PC-3 (cell line): ENCODE results near the gene CDC5L. TPM values are rescaled to one million over a fixed set of nuclear protein-coding genes. Genes with fewer than 3 reads are reported as not detected.

Experiments
- ATAC-seq: fragments of 200-7000 bp; cut with Tn5 transposase; 2 replicates; pipeline ENCODE4 v1.9.1; 2020; ENCODE audit warnings: mild to moderate bottlenecking, moderate library complexity
- BruUV-seq: library from RNA; stranded (reverse); fragments of 400-500 nt; replicated peaks from 2 replicates; lab custom pipeline; 2021; lab: Mats Ljungman, UMichigan
- CTCF ChIA-PET: fragments of 300-600 bp; sonication (Branson Sonifier 250); formaldehyde crosslinking; loops from one replicate; lab custom pipeline; 2022; ENCODE audit warnings: antibody characterized with exemption; lab: Charles Lee
- POLR2A ChIA-PET: fragments of 300-600 bp; sonication (Branson Sonifier 250); formaldehyde crosslinking; loops from one replicate; lab custom pipeline; 2022; ENCODE audit warnings: antibody characterized with exemption; ENCODE audit not compliant: unreplicated experiment; lab: Charles Lee
- DNase-seq: peaks from one replicate; pipeline ENCODE4 v3.0.0-alpha.2; 2015
- H2AFZ ChIP-seq: fragments of 300-600 bp; sonication (generic); 2 replicates; pipeline ENCODE4 v1.6.0; 2016; ENCODE audit warnings: antibody characterized with exemption, low read length
- H3F3A ChIP-seq: fragments of 300-600 bp; sonication (generic); one replicate; pipeline ENCODE4 v1.6.0; 2017; ENCODE audit warnings: antibody characterized with exemption, low read length, control low read depth, mild to moderate bottlenecking; ENCODE audit not compliant: unreplicated experiment
- H3K27ac ChIP-seq: fragments of 300-600 bp; sonication (generic); 2 replicates; pipeline ENCODE4 v1.5.1; 2016; ENCODE audit warnings: mild to moderate bottlenecking, low read length
- H3K27me3 ChIP-seq: fragments of 300-600 bp; sonication (generic); 2 replicates; pipeline ENCODE4 v1.6.1; 2016; ENCODE audit warnings: low read length, mixed read lengths
- H3K36me3 ChIP-seq: fragments of 300-600 bp; sonication (generic); 2 replicates; pipeline ENCODE4 v1.6.1; 2016; ENCODE audit warnings: low read depth, mixed run types, low read length, mixed read lengths
- H3K4me1 ChIP-seq: fragments of 300-600 bp; sonication (generic); 2 replicates; pipeline ENCODE4 v1.5.1; 2016; ENCODE audit warnings: low read length; ENCODE audit not compliant: insufficient read depth
- H3K4me2 ChIP-seq: fragments of 300-600 bp; sonication (generic); 2 replicates; pipeline ENCODE4 v1.6.0; 2016; ENCODE audit warnings: low read length
- H3K4me3 ChIP-seq: fragments of 300-600 bp; sonication (generic); 2 replicates; pipeline ENCODE4 v1.5.1; 2016; ENCODE audit warnings: mild to moderate bottlenecking, low read length, mixed read lengths
- H3K79me2 ChIP-seq: fragments of 300-600 bp; sonication (generic); 2 replicates; pipeline ENCODE4 v1.6.1; 2017; ENCODE audit warnings: low read length, mixed read lengths
- H3K9ac ChIP-seq: fragments of 300-600 bp; sonication (generic); 2 replicates; pipeline ENCODE4 v1.6.0; 2016; ENCODE audit warnings: mild to moderate bottlenecking, low read length
- H3K9me2 ChIP-seq: fragments of 300-600 bp; sonication (generic); replicated peaks from 2 replicates; pipeline ENCODE4 v1.6.1; 2016; ENCODE audit warnings: mixed run types, low read length, mixed read lengths
- H3K9me3 ChIP-seq: fragments of 300-600 bp; sonication (generic); 2 replicates; pipeline ENCODE4 v1.6.1; 2016; ENCODE audit warnings: low read length, mixed read lengths
- H4K20me1 ChIP-seq: fragments of 300-600 bp; sonication (generic); 2 replicates; pipeline ENCODE4 v1.6.1; 2016; ENCODE audit warnings: low read length, mixed read lengths
- CTCF ChIP-seq: fragments of 300-600 bp; sonication (generic); conservative IDR thresholded peaks from 2 replicates; pipeline ENCODE4 v1.5.1; 2017; ENCODE audit warnings: antibody characterized with exemption, low read depth, mild to moderate bottlenecking, low read length
- EZH2 ChIP-seq: fragments of 300-600 bp; sonication (generic); IDR thresholded peaks from one replicate; pipeline ENCODE4 v1.6.1; 2017; ENCODE audit warnings: antibody characterized with exemption, mild to moderate bottlenecking, low read length; ENCODE audit not compliant: unreplicated experiment
- EZH2phosphoT487 ChIP-seq: fragments of 300-600 bp; sonication (generic); IDR thresholded peaks from 2 replicates; pipeline ENCODE4 v1.6.1; 2018; ENCODE audit warnings: mild to moderate bottlenecking, antibody characterized with exemption, low read length, borderline replicate concordance
- intact Hi-C: fragments of 100-400 bp; cut with micrococcal nuclease; formaldehyde crosslinking; loops from 2 replicates; pipeline ENCODE4 v1.9.0; 2023
- total RNA-seq: library from RNA; depleted of rRNA; stranded (reverse); fragments of >200 nt; gene quantifications from 2 replicates; pipeline ENCODE4 v1.2.3, GENCODE V29; 2014

Gene CDC5L
- total RNA-seq, 1 experiment from 2014 or later, result 23.0 TPM

DNA sequence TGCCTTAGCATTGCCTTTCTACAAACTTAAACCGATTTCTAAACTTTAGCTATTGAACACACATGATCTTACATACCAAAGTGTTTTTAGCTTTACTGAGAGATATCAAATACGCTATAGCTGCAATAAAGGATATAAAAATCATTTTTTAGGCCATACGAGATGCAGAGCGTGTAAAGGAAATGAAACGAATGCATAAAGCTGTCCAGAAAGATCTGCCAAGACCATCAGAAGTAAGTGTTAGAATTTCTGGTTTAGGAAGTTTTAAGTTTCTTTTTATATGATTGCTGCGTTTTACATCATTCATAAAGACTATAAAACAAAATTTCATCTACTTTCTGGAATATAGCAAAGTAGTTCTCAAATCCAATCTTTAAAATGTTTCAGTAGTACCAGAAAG is 38.4 kb downstream of the CDC5L start:
- H3K4me1 ChIP-seq, result no peaks in the 10 kb centered on the region
- H3K79me2 ChIP-seq, result no peaks in the 10 kb centered on the region
- no peak overlapping the region for H2AFZ ChIP-seq
- no peak overlapping the region for H3K4me2 ChIP-seq
- no peak overlapping the region for H3K9ac ChIP-seq
- no peaks in the 10 kb centered on the region for H3F3A ChIP-seq
- H3K27ac ChIP-seq, result no peak overlapping the region
- ATAC-seq (no peak), DNase-seq (no peak)
- no peaks in the 10 kb centered on the region for H3K9me2 ChIP-seq
- ChIA-PET POLR2A (interaction anchor here (0.6 kb wide), 1 partner anchor 38 kb away, joined by 7 read pairs; no protein-coding TSS in a partner anchor), CTCF (no interaction called here)
- TF ChIP-seq EZH2phosphoT487 (no peak), EZH2 (no peak), CTCF (no peak)
- BruUV-seq, result no TSS peak
- H3K9me3 ChIP-seq, result no peaks in the 10 kb centered on the region
- no peaks in the 10 kb centered on the region for H4K20me1 ChIP-seq
- peaks cover 82% of the 10 kb centered on the region for H3K36me3 ChIP-seq
- intact Hi-C loops, result no loop called here
- H3K4me3 ChIP-seq, result no peak overlapping the region
- no peaks in the 10 kb centered on the region for H3K27me3 ChIP-seq

GRCh38 chr6:44428682-44429081 is 41.2 kb downstream of the CDC5L start:
- DNase-seq (no peak), ATAC-seq (no peak)
- TF ChIP-seq CTCF (no peak), EZH2 (no peak), EZH2phosphoT487 (no peak)
- Histone ChIP-seq H4K20me1 (no peaks in the 10 kb centered on the region), H3K4me2 (no peak overlapping the region), H3K9ac (no peak overlapping the region), H3K4me1 (no peaks in the 10 kb centered on the region), H3F3A (no peaks in the 10 kb centered on the region), H3K79me2 (peaks cover 4% of the 10 kb centered on the region; the same call in 1 of the 2 replicates), H3K9me2 (no peaks in the 10 kb centered on the region), H3K27me3 (no peaks in the 10 kb centered on the region), H3K9me3 (no peaks in the 10 kb centered on the region), H3K36me3 (peaks cover 75% of the 10 kb centered on the region), H2AFZ (no peak overlapping the region), H3K27ac (no peak overlapping the region), H3K4me3 (no peak overlapping the region)
- intact Hi-C loops, result no loop called here
- BruUV-seq, result no TSS peak
- CTCF ChIA-PET, result interaction anchor here (0.5 to 1.0 kb wide), 5 partner anchors 28 to 116 kb away, joined by 3 to 10 read pairs (median 4); partner anchors contain the start of gene AARS2
- POLR2A ChIA-PET, result no interaction called here

DNA sequence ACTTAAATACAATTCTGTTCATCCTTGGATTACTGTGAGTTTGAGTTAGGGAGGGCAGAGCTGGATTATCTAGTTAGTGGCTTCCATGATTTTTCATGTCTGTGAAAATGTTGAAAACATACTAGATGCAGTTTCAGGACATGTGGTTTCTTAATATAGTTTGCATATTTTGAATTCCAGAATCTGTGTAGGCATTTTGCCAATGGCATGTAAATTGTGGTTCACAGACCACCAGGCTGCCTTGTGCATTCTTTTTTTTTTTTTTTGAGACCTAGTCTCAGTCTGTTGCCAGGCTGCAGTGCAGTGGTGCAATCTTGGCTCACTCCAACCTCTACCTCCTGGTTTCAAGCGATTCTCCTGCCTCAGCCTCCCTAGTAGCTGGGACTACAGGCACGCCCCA is 42.8 kb downstream of the CDC5L start:
- H3K79me2 ChIP-seq, result peaks cover 13% of the 10 kb centered on the region; the same call in 1 of the 2 replicates
- no peaks in the 10 kb centered on the region for H3K27me3 ChIP-seq
- ChIA-PET CTCF (no interaction called here), POLR2A (no interaction called here)
- H3K4me3 ChIP-seq, result no peak overlapping the region
- H3K9me3 ChIP-seq, result no peaks in the 10 kb centered on the region
- H3K9ac ChIP-seq, result no peak overlapping the region
- no peak overlapping the region for H3K4me2 ChIP-seq
- H3K9me2 ChIP-seq, result no peaks in the 10 kb centered on the region
- intact Hi-C loops, result no loop called here
- H4K20me1 ChIP-seq, result no peaks in the 10 kb centered on the region
- H2AFZ ChIP-seq, result no peak overlapping the region
- DNase-seq (no peak), ATAC-seq (no peak)
- no peaks in the 10 kb centered on the region for H3K4me1 ChIP-seq
- peaks cover 70% of the 10 kb centered on the region for H3K36me3 ChIP-seq
- no peak for TF ChIP-seq EZH2phosphoT487
- no peaks in the 10 kb centered on the region for H3F3A ChIP-seq
- BruUV-seq, result no TSS peak
- H3K27ac ChIP-seq, result no peak overlapping the region
